ENCODE measurements around the gene TST. TPM values are rescaled to one million over a fixed set of nuclear protein-coding genes. Genes with fewer than 3 reads are reported as not detected.

TST gene
- polyA plus RNA-seq, 3 donors, result 40.9 to 55.9 (median 52.3) TPM

DNA sequence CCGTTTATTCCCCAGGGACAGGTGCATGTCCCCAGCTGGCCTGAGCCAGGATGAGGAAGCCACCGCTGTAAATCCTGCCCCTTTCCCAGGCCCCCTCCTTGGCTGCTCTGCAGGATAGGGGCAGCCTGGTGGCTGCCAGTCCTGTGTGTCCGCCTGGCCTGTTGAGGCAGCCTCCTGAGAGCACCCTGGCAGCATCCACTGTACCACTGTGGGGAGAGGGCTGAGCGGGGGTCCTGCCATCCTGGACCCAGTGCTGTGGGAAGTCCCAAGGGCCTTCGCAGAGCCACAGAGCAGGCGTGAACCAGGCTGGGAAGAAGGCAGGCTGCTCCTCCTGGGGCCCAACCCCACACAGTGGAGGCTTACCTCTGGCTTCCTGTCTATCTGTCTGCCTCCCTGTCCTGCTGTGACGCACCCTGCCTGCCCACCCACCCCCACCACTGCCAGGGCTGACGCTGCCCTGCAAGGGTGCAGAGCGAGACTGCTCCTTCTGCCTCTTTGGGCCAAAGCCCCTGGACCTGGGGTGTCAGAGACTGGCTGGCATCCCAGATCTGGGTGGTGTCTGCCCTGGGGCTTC lies 40.7 kb upstream of the TST start:
- DNase-seq (ENCODE audit: extremely low read depth in 1 of 11, low read depth in 9 of 11, low spot score in 4 of 11), result no peak

- no peak for DNase-seq (ENCODE audit: extremely low read depth in 1 of 11, low read depth in 9 of 11, low spot score in 4 of 11)
These were observed 39.9 kb upstream of the TST start for GRCh38 chr22:37058917-37059701.

DNA sequence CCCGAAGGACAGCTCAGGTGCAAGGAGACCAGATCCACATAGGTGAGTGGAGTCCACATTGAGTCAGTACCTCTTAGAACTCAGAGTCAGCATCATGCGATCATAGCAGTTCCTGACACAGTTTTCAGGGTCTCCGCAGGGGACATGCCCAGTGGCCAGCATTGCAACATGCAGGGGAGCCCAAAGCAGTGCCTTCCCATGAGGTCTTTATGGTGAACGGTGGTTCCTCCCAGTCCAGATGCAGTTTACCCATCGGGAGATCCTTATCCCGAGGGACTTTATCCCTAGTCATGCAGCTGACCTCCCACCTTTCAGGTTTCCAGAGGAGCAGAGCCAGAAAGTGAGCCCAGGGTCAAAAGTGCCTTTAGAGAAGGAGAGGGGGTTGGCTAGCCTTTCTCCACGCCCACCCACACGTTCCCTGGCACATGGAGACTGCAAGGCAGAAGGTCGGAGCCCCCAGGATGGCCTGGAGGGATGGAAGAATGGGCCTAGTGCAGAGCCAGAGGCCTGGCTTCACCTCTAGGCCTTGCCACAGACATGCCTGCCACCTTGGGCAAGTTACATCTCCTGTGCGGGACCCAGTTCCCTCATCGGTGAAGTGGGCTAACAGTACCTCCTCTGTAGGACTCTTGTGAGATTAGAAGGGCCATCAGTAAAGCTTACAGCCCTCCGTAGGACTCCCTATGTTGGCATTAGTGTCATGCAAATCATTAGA lies 38.7 kb upstream of the TST start:
- no peak for DNase-seq (ENCODE audit: extremely low read depth in 1 of 11, low read depth in 9 of 11, low spot score in 4 of 11)

- no peak for DNase-seq (ENCODE audit: extremely low read depth in 1 of 11, low read depth in 9 of 11, low spot score in 4 of 11)
These were observed 38.0 kb upstream of the TST start for GRCh38 chr22:37057226-37057625.

DNA sequence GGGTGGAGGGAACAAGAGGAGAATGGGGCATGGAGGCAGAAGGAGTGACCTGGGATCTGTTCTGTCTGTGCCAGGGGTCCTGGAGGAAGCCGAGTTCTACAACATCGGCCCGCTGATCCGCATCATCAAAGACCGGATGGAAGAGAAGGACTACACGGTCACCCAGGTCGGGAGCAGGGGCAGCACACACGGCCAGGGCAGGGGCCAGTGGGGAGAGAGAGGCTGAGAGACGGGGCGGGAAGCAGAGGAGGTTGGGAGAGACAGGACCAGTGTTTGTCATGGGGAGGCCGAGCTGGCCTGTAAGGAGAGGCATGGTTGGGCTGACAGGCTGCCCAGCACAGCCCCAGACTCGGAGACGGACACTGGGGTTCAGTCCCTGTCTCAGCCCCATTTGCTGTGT lies 37.0 kb upstream of the TST start:
- no peak for DNase-seq (ENCODE audit: extremely low read depth in 1 of 11, low read depth in 9 of 11, low spot score in 4 of 11)

DNA sequence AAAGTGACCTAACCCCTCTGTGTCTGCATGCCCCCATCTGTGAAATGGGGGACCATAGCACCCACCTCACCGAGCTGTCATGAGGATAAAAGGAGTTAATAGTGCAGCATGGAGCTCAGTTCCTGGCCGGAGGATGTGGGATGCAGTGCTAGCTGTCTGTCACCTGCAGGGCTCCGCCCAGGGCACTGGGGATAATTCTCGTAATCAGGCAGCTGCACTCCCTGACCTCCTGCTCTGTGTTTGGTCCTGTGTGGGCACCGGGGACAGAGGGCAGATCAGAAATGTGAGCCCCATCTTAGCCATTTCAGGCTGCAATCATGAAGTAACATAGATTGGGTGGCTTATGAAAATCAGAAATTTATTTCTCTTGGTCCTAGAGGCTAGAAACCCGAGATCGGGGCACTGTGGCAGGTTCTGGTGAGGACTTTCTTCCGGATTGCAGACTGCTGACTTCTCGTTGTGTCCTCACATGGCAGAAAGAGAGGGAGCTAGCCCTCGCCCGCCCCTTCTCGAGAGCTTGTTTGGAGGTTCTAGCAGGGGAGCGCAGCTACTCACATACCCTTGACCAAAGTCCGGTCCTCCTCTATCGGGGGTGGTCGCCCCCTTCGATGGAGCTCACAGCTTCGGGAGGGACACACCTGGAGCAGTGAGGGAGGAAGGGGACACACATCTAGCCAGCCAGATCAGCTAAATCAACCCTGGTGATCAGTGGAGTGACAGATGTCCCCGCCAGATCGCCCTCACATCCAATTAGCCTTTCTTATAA lies 35.5 kb upstream of the TST start:
- DNase-seq (ENCODE audit: extremely low read depth in 1 of 11, low read depth in 9 of 11, low spot score in 4 of 11), result no peak

DNA sequence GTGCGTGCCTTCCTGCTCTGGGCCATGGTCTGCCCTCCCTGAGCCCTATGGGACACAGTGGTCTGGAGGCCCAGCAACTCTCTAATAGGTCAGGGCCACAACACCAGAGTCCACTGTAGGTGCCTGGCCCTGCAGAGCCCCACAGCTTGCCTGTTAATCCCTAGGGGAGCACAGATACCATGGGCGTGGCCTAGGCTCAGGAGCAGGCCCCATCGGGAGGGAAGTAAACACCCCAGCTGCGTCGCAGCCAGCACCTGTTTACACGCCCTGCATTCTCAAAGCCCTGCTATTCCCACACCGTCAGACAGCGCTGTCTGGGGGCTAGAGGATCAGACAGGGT lies 34.8 kb upstream of the TST start:
- no peak for DNase-seq (ENCODE audit: extremely low read depth in 1 of 11, low read depth in 9 of 11, low spot score in 4 of 11)

DNA sequence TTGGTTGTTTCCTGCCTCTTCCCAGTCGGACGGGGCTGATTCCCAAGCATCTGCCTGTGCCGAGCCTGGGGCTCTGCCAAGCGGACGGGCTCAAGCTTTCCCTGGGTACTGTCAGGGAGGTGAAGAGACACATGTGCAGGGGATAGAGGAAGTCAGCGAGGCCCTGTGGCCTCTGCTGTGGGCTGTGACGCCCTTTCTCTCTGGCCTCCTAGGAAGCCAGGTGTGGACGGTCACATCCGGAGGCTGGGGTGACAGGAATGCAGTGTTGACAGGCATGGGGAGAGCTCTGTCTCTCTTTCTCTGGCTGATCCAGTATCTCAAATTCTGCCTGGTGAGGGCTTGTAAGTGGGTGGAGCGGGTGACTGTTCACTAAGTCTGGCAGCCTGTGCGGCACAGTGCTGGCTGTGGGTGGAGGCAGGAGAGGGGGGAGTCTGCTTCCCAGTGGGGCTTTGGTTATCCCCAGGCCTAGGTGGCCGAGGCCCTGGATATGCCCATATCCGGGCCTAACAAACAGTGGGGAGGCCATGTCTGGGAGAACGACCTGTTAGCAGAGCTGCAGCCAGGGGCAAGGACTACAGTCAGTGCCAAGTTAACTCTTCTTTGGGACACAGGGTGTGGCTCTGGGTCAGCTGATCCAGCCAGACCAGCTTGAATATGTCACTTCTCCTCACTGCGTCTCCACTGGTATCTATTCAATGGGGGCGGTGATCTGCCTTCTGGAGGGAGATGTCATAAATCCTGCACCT lies 34.2 kb upstream of the TST start:
- no peak for DNase-seq (ENCODE audit: extremely low read depth in 1 of 11, low read depth in 9 of 11, low spot score in 4 of 11)

GRCh38 chr22:37052386-37053309 lies 33.4 kb upstream of the TST start:
- DNase-seq (ENCODE audit: extremely low read depth in 1 of 11, low read depth in 9 of 11, low spot score in 4 of 11), result no peak

GRCh38 chr22:37051391-37052385 lies 32.4 kb upstream of the TST start, which contains the start of gene KCTD17:
Gene KCTD17, plus strand, starts transcription at chr22:37051742. Its CDS starts 19 bp downstream, at chr22:37051761.
- peak in 5 of 11 donors; percentile 46 to 61 (median 51) for DNase-seq (ENCODE audit: extremely low read depth in 1 of 11, low read depth in 9 of 11, low spot score in 4 of 11)

DNA sequence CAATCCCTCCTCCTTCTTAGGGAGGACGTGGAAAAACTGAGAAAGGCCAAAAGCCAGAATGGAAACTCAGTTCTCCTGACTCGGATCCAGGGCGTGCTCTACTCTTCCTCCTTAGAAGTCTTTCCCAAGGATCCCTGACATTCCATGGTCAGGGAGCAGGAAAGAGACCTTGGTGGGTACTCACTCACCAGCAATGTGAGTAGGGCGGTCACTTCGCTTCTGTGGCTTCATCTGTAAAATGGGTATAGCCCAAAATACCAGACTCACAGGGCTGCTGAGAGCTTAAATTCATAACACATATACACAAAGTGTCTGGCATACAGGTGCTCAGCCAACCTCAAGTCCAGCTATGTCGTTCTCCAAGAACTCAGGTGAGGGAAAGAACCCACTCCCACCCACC lies 31.7 kb upstream of the TST start:
- no peak for DNase-seq (ENCODE audit: extremely low read depth in 1 of 11, low read depth in 9 of 11, low spot score in 4 of 11)

DNA sequence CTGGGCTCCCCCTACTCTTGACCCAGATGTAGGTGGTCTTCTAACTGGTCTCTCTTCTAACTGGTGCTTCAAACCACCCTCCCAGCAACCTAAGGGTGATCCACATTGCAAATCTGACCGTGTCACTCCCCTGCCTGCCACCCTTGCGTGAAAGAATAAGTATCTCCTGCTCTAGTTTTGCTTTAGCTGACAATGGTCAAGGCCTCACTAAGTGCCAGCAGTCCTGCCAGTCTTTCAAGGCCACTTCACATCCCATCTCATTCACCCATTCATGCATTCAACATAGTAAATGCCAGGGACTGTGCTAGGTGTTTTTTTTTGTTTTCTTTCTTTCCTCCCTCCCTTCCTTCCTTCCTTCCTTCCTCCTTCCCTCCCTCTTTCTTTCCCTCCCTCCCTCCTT lies 30.0 kb upstream of the TST start:
- DNase-seq (ENCODE audit: extremely low read depth in 1 of 11, low read depth in 9 of 11, low spot score in 4 of 11), result no peak

DNA sequence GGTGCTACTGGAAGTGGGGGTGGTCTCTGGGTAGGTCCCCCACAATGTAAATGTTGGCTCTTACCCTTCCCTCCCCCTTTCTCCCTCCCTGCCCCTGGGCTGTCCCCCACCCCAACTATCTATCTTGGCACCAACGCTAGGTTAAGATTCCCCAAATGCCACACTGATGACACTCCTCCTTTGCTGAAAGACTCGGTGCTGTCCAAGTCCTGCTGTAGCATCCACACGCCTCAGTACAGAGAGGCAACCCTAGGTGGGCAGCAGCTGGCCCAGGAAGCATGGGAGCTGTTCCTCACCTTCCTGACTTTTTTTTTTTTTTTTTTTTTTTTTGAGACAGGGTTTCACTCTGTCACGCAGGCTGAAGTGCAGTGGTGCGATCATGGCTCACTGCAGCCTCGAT lies 28.9 kb upstream of the TST start:
- DNase-seq (ENCODE audit: extremely low read depth in 1 of 11, low read depth in 9 of 11, low spot score in 4 of 11), result no peak

DNA sequence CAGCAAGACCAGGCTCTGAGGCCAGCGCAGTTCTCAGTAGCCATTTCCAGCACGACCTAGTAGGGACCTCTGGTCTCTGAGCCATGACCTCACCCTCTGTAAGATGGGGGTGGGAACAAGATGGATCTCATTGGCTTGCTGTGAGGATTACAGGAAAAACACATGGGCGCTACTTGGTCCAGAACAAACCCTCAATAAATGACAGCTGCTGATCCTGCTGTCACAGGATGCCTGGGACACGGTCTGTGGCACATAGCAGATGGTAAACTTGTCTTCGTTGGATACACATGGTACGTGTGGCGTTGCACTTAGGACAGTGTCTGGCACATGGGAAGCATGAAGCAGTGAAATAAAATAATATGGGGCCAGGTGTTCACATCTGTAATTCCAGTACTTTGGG lies 27.8 kb upstream of the TST start:
- no peak for DNase-seq (ENCODE audit: extremely low read depth in 1 of 11, low read depth in 9 of 11, low spot score in 4 of 11)

DNA sequence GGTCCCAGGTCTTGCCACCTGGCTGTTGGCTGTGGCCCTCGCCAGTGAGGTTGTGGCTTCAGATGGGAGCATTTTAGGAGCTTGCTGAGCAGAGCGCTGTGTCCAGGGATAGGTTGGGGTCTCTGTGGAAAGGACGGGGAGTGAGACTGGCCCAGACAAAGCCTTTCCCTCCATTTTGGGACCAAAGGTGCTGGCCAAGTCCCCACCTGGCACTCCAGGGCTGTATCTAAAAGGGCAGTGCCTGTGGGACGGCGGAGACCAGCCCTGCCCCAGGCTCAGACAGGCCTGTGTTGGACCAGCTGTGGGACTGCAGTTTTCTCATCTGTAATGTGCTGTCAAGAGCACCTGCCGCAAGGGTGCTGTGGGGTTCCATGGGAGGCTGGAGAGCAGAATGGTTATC lies 27.3 kb upstream of the TST start:
- DNase-seq (ENCODE audit: extremely low read depth in 1 of 11, low read depth in 9 of 11, low spot score in 4 of 11), result no peak

GRCh38 chr22:37045958-37046357 lies 26.7 kb upstream of the TST start:
- no peak for DNase-seq (ENCODE audit: extremely low read depth in 1 of 11, low read depth in 9 of 11, low spot score in 4 of 11)
